Lung microvascular endothelial cell (primary cell): ENCODE data around the gene RBAK. TPM values are rescaled to one million over a fixed set of nuclear protein-coding genes. Genes with fewer than 3 reads are reported as not detected.

Experiments used
- total RNA-seq: library from RNA; depleted of rRNA; stranded (reverse); fragments of >200 nt; gene quantifications from 2 replicates; pipeline ENCODE4 v1.2.1, GENCODE V29; 2014

RBAK gene
- total RNA-seq, 1 donor from 2014 or later, result 6.0 TPM

Other genes with a start within 250 kb of the RBAK start
- under 0.01 TPM in 2 replicates for gene PAPOLB, start 183.8 kb upstream of the RBAK start, total RNA-seq
- 2.0 and 3.2 TPM in 2 replicates for gene RADIL, start 162.1 kb upstream of the RBAK start, total RNA-seq
- gene MMD2, start 86.7 kb upstream of the RBAK start, total RNA-seq, result not detected in 2 replicates
- 54.0 and 63.7 TPM in 2 replicates for gene WIPI2, start 144.4 kb downstream of the RBAK start, total RNA-seq
- 0.99 and 1.1 TPM in 2 replicates for gene SLC29A4, start 237.1 kb downstream of the RBAK start, total RNA-seq